IPS DF 4.7 (cell line): Measurements from ENCODE around the gene GVQW3.

Experiments used
- DNase-seq: peaks from one replicate; pipeline ENCODE4 v3.0.0-alpha.2; 2013; ENCODE audit warnings: low spot score; ENCODE audit errors: extremely low read depth

Gene GVQW3

GRCh38 chr11:76380977-76381719, at the start of gene GVQW3, which contains the start of gene THAP12:
TSS of gene GVQW3 (plus strand) at chr11:76381323. CDS start at chr11:76381829, 506 bp downstream.
TSS of gene THAP12 (minus strand) at chr11:76381132. CDS start at chr11:76380836, 296 bp downstream.
- DNase-seq, result peak; percentile 78

DNA sequence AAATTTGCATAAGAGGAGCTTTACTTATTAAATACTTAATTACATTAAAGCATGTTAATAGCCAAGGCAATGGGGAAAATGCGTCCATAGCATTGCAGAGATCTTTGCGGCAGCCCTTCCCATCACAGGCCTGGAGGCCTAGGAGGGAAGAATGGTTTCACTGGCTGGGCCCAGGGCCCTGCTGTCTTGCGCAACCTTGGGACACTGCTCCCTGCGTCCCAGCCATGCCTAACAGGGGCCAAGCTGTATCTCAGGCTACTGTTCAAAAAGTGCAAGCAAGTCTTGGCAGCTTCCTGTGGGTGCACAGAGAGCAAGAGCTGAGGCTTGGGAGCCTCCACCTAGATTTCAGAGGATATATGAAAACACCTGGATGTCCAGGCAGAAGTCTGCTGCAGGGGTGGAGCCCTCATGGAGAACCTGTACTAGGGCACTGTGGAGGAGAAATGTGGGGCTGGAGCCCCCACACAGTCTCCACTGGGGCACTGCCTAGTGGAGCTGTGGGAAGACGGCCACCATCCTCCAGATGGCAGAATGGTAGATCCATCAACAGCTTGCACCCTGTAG, 46.2 kb upstream of the GVQW3 start:
- no peak for DNase-seq

DNA sequence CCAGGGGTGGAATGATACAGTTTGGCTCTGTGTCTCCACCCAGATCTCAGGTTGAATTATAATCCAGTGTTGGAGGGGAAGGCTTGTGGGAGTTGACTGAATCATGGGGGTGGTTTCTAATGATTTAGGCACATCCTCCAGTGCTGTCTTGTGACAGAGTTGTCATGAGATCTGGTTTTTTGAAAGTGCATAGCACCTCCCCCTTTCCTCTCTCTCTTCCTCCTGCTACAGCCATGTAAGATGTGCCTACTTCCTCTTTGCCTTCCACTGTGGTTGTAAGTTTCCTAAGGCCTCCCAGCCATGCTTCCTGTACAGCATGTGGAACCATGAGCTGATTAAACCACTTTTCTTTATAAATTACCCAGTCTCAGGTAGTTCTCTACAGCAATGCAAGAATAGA, 45.3 kb upstream of the GVQW3 start:
- no peak for DNase-seq

DNA sequence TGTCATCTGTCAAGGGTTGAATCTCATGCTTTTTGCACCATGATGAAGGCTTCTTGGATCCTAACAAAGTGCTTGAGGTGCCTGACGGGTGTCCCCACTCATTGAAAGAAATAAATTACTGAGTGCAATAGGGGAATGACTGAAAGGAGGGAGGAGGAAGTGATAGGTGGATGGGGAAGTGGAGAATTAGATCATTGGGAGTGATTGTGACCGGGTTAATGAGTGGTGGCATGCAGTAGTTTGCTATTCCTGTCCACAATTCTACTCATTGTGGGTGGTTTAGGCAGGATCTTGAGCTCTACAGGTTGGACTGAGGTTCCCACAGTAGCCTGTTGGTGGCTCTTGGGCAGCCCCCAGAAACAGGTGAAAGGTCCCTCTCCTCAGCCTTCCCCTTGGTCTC, 44.5 kb upstream of the GVQW3 start:
- DNase-seq, result no peak

DNA sequence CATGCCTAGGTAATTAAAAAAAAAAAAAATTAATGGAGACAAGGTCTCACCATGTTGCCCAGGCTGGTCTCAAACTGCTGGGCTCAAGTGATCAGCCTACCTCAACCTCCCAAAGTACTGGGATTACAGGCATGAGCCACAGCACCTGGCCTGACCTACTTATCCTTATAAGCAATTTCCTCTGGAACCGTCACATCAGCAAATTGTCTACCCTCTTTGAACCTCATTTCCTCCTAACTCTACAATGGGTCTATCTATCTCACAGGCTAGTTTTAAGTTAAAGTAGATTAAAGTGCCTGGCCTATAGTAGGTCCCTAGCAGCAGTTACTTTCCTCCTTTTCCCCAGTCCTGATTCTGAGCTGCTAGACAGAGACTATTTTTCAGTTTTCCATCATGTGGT, 43.7 kb upstream of the GVQW3 start:
- no peak for DNase-seq

DNA sequence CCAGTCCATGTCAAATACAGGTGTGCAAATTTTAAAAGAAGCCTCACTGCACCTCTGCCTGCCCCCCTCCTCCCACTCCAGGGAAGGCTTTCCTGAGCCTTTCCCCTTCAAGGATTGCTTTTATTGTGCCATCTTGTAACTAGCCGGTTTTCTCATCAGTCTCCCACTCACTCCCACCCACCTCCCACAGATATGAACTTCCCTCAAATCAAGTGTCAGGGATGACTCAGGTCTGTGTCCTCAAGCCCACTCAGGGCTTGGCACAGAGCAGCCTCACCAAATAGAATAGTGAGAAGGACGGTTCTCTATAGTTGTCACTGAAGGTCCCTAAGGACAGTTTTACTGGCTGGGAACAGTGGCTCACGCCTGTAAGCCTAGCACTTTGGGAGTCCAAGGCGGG, 43.2 kb upstream of the GVQW3 start:
- no peak for DNase-seq

DNA sequence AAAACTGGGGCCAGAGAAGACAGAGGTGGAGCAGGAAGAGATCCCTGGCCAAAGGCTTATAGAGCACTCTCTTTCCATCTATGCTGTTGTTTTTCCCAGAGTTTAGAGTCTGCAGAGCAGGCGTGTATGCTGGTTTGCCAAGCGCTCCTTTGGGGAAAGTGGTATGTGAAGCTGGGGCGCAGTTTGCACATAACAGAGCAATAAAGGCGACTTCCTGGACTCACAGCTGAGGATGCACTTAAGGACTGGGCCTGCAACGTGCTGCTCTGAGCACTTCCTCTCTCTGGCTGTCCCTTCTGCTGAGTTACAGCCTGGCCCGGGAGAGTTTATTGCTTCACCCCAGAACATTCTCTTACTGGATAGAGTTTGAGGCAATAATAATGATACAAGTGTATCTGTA, 41.9 kb upstream of the GVQW3 start:
- DNase-seq, result no peak

DNA sequence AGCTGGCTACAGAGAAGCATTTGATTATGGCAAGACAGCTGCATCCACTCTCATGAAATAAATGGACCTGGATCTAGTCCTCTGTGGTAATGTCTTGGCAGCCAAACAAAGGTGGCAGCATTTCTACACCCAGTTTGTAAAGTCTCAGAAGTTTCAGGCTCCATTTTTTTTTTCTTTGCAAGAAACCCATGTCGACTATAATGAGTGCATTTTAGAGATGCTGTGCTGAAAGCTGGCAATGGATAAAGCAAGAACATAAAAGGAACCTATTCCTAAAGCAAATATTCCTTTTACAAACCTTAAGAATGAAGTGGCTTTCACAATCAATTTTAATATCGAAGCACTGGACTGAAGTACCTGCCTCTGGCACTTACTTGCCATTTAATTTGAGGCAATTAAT, 33.7 kb upstream of the GVQW3 start:
- DNase-seq, result no peak

GRCh38 chr11:76348348-76348747, 32.8 kb upstream of the GVQW3 start:
- no peak for DNase-seq

DNA sequence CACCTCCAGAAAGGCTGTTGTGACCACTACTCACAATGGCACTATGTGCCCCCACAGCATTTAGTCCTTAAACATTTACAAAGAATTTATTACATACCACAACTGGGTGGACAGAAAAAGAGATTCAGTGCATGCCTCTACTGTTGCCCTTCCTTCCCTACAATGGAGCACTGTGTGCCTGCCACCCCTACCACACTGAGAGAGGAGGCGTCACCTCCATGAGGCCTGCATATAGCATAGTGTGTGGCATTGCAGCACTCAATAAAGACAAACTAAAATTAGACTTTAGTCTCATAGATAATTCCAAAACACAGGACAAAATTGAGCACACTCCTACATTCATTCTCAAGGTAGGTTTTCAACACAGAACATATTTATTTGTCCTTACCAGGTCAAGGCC, 26.0 kb upstream of the GVQW3 start:
- no peak for DNase-seq

DNA sequence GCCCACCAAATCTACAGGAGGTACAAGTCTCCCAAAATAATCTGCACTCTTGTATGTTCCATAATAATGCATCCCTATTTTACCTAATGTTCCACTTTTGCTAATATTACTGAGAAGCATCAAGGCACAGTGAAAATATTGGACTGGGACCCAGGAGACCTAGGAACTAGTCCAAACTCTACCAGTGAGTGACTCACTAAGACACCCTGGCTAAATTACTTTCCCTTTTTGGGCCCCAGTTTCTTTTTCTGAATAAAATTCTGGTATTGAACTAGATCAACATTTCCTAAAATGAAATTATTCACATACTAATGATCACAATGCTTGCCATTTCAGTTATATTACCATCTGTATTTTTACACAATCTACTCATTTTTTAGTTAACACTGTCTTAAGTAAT, 19.7 kb upstream of the GVQW3 start:
- no peak for DNase-seq

DNA sequence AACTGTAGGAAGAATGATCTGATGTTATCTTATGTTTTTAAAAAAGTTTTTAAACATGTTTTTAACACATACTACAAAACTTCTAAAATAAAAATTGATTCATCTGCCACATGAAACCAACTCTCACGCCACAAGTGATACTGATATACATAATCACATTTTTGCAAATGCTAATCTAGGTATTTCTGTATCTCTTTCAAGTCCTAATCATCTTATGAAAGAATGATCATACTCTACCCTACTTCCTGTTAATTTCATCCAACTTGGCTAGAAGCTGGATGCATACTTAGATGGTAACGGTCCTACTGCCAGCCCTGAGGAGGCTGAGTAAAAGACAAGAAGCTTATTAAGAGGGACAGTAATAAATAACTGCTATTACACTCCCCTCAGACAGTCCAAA, 19.3 kb upstream of the GVQW3 start:
- DNase-seq, result no peak

- DNase-seq, result no peak
These were observed 18.4 kb upstream of the GVQW3 start for GRCh38 chr11:76362716-76363115.

DNA sequence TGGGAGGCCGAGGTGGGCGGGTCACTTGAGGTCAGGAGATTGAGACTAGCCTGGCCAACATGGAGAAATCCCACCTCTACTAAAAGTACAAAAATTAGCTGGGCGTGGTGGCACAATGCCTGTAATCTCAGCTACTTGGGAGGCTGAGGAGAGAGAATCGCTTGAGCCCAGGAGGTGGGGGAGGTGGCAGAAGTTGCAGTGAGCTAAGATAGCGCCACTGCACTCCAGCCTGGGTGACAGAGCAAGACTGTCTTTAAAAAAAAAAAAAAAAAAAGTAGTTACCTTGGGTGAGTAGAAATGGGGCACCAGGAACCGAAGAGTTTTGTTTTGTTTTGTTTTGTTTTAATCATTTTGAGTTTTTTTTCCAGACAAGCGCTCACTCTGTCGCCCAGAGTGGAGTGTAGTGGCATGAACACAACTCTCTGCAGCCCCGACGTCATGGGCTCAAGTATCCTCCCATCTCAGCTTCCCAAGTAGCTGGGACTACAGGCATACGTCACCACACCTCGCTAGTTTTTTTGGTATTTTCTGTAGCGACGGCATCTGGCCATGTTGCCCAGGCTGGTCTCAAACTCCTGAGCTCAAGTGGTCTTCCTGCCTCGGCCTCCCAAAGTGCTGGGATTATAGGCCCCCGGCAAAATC, 16.0 kb upstream of the GVQW3 start:
- DNase-seq, result no peak

- DNase-seq, result no peak
These were observed 12.6 kb upstream of the GVQW3 start for GRCh38 chr11:76368490-76368889.

DNA sequence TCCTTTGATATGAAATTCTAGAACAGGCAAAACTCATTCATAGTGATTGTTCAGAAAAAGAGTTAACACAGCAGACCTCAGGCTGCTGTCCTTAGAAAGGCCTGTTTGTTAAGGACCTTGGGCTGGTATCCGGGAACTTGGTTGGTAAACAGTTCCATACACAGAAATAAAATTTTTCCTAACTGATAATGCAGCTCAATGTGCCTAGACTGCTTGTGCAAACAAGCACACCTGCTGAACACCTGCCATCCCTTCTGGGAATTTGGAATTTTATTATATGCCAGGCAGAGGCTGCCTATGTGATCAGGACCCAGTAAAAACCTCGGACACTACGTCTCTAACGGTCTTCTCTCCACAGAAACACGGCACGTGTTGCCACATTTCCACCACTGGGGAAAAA, 11.7 kb upstream of the GVQW3 start:
- no peak for DNase-seq

DNA sequence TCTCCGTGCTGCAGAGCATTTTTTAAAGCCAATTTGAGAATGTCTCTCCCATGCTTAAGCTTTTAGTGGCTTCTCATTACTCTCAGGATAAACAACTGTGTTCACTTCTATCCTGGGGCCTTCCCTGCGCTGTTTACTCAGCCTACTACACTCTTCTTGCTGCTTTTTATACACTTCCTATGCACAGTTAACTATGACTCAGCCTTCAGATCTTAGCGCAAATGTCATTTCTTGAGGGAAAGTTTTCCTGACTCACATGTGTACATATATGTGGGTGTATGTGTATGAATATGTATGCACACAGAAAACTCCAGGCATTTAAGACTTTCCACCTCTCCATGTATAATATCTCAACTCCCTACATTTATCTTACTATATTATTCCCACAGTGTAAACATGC, 10.0 kb upstream of the GVQW3 start:
- DNase-seq, result no peak

- no peak for DNase-seq
These were observed 4.2 kb upstream of the GVQW3 start for GRCh38 chr11:76376746-76377558.

DNA sequence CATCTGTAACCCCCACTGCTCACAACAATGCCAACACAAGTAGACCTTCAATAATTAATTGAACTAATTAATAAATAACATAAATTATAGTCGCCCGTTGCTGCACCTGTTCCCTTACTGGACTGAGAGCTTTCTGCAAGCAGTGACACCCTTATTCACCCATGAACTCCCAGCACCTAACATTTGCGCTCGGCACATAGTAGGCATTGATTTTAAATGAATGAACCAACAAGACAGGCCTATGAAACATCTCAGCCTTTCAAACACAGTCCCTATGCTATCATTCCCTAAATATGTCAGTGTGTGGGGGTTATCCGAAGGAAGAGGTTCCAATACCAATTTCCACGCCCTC, 1.3 kb upstream of the GVQW3 start:
- no peak for DNase-seq

DNA sequence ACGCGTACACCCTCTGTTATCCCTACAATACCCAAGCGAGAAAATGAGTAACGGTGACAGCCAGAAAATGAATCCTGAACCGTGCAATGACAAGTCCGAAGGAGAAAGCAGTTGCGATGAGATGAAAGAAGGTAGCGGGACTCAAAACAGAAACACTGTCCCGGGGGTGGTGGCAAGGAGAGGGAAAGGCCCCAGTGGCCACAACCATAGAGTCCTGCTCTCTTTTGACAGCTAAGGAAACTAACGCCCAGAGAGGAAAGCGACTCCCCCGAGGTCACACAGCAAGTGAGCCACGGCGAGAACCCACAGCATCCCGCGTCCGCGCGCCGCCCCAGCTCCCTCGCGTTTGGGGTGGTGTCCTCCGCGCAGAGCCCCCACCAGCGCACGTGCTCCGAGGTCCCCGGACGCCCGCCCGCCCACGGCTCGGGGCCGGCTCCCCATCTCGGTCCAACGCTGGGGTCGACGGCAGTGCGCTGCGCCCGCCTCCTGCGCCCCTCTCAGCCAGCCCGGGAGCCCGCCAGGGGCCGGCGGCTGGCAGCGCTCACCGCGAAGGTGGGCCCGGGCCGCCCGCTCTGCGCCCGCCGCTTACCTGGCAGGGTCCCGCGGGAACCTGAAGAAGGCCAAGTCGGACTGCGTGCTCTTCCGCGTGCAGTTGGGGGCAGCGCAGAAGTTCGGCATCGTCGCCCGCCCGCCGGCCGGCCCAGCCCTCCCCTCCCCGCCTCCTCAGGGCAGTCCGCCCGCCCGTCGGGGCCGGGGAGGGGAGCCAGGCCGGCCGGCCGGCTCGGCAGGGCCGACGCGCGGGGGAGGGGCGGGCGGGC, 755 bp upstream of the GVQW3 start:
- no peak for DNase-seq

GRCh38 chr11:76382209-76382608, 1.1 kb downstream of the GVQW3 start:
- no peak for DNase-seq
